MM.1S (cell line): Measurements from ENCODE around the gene TARP.

Source experiments
- DNase-seq: peaks from one replicate; pipeline ENCODE4 v3.0.0-alpha.2; 2015
- H2AFZ ChIP-seq: fragments of 300-600 bp; sonication (generic); 2 replicates; pipeline ENCODE4 v1.6.0; 2016; ENCODE audit warnings: antibody characterized with exemption, low read length
- H3F3A ChIP-seq: fragments of 300-600 bp; sonication (generic); 2 replicates; pipeline ENCODE4 v1.6.1; 2016; ENCODE audit warnings: mild to moderate bottlenecking, antibody characterized with exemption, low read length, moderate library complexity, mixed read lengths; ENCODE audit not compliant: insufficient read depth
- H3K27ac ChIP-seq: fragments of 300-600 bp; sonication (generic); 2 replicates; pipeline ENCODE4 v1.5.1; 2016; ENCODE audit warnings: mild to moderate bottlenecking, low read length
- H3K27me3 ChIP-seq: fragments of 300-600 bp; sonication (generic); replicated peaks from 2 replicates; pipeline ENCODE4 v1.6.0; 2016; ENCODE audit warnings: low read length; ENCODE audit not compliant: insufficient read depth
- H3K36me3 ChIP-seq: fragments of 300-600 bp; sonication (generic); replicated peaks from 2 replicates; pipeline ENCODE4 v1.6.1; 2016; ENCODE audit warnings: mild to moderate bottlenecking, low read length, mixed read lengths; ENCODE audit not compliant: insufficient read depth
- H3K4me1 ChIP-seq: fragments of 300-600 bp; sonication (generic); 2 replicates; pipeline ENCODE4 v1.6.1; 2016; ENCODE audit warnings: low read length, mixed read lengths
- H3K4me2 ChIP-seq: fragments of 300-600 bp; sonication (generic); 2 replicates; pipeline ENCODE4 v1.6.0; 2016; ENCODE audit warnings: low read depth, low read length
- H3K4me3 ChIP-seq: fragments of 300-600 bp; sonication (generic); 2 replicates; pipeline ENCODE4 v1.5.1; 2016; ENCODE audit warnings: low read length, mixed read lengths
- H3K79me2 ChIP-seq: fragments of 300-600 bp; sonication (generic); 2 replicates; pipeline ENCODE4 v1.6.1; 2016; ENCODE audit warnings: mixed run types, low read length, mixed read lengths
- H3K9ac ChIP-seq: fragments of 300-600 bp; sonication (generic); 2 replicates; pipeline ENCODE4 v1.6.1; 2016; ENCODE audit warnings: low read length, mixed read lengths
- H3K9me2 ChIP-seq: fragments of 300-600 bp; sonication (generic); replicated peaks from 2 replicates; pipeline ENCODE4 v1.6.1; 2016; ENCODE audit warnings: mild to moderate bottlenecking, low read length, mixed read lengths; ENCODE audit not compliant: insufficient read depth
- H3K9me3 ChIP-seq: fragments of 300-600 bp; sonication (generic); replicated peaks from 2 replicates; pipeline ENCODE4 v1.6.1; 2016; ENCODE audit warnings: mild to moderate bottlenecking, low read length, mixed read lengths; ENCODE audit not compliant: insufficient read depth
- H4K20me1 ChIP-seq: fragments of 300-600 bp; sonication (generic); 2 replicates; pipeline ENCODE4 v1.6.1; 2016; ENCODE audit warnings: mild to moderate bottlenecking, low read length, moderate library complexity, mixed read lengths; ENCODE audit not compliant: insufficient read depth
- CTCF ChIP-seq: fragments of 300-600 bp; sonication (generic); IDR thresholded peaks from 2 replicates; pipeline ENCODE4 v1.5.1; 2016; ENCODE audit warnings: antibody characterized with exemption, low read length, mixed read lengths
- EZH2 ChIP-seq: fragments of 300-600 bp; sonication (generic); optimal IDR thresholded peaks from 2 replicates; pipeline ENCODE3; 2017; ENCODE audit warnings: low read depth, mild to moderate bottlenecking, antibody characterized with exemption, low read length, mixed read lengths
- EZH2phosphoT487 ChIP-seq: fragments of 300-600 bp; sonication (generic); IDR thresholded peaks from 2 replicates; pipeline ENCODE4 v1.6.1; 2018; ENCODE audit warnings: antibody characterized with exemption, low read length

Gene TARP

GRCh38 chr7:38321967-38322366 lies 48.5 kb upstream of the TARP start:
- DNase-seq = no peak
- no peak for TF ChIP-seq EZH2phosphoT487
- no peak for TF ChIP-seq EZH2
- TF ChIP-seq CTCF = no peak
- H3K4me3 ChIP-seq = no peak overlapping the region

GRCh38 chr7:38321515-38321944 lies 48.1 kb upstream of the TARP start:
- Histone ChIP-seq H2AFZ (no peak overlapping the region), H3K4me1 (no peaks in the 10 kb centered on the region)
- TF ChIP-seq CTCF (no peak), EZH2 (no peak), EZH2phosphoT487 (no peak)

More at GRCh38 chr7:38321967-38322366, 48.5 kb upstream of the TARP start:
- Histone ChIP-seq H3K9me2 (no peaks in the 10 kb centered on the region), H4K20me1 (no peaks in the 10 kb centered on the region), H3K36me3 (no peaks in the 10 kb centered on the region), H3K27me3 (no peaks in the 10 kb centered on the region), H3K27ac (no peak overlapping the region), H3K9me3 (no peaks in the 10 kb centered on the region), H3F3A (no peaks in the 10 kb centered on the region), H3K4me2 (no peak overlapping the region), H3K9ac (no peak overlapping the region), H3K79me2 (no peaks in the 10 kb centered on the region), H2AFZ (no peak overlapping the region), H3K4me1 (no peaks in the 10 kb centered on the region)

GRCh38 chr7:38321050-38321449 lies 47.6 kb upstream of the TARP start:
- Histone ChIP-seq H4K20me1 (no peaks in the 10 kb centered on the region), H3K27ac (no peak overlapping the region)

More at GRCh38 chr7:38321515-38321944, 48.1 kb upstream of the TARP start:
- Histone ChIP-seq H3K4me2 (no peak overlapping the region), H3K27me3 (no peaks in the 10 kb centered on the region), H3K9me2 (no peaks in the 10 kb centered on the region), H4K20me1 (no peaks in the 10 kb centered on the region), H3K79me2 (no peaks in the 10 kb centered on the region), H3K36me3 (no peaks in the 10 kb centered on the region), H3F3A (no peaks in the 10 kb centered on the region), H3K4me3 (no peak overlapping the region), H3K9me3 (no peaks in the 10 kb centered on the region), H3K27ac (no peak overlapping the region), H3K9ac (no peak overlapping the region)
- DNase-seq = no peak

More at GRCh38 chr7:38321050-38321449, 47.6 kb upstream of the TARP start:
- Histone ChIP-seq H3K4me2 (no peak overlapping the region), H3K4me3 (no peak overlapping the region), H3K4me1 (no peaks in the 10 kb centered on the region), H3F3A (no peaks in the 10 kb centered on the region), H2AFZ (no peak overlapping the region), H3K79me2 (no peaks in the 10 kb centered on the region), H3K9me2 (no peaks in the 10 kb centered on the region), H3K36me3 (no peaks in the 10 kb centered on the region), H3K9me3 (no peaks in the 10 kb centered on the region), H3K27me3 (no peaks in the 10 kb centered on the region), H3K9ac (no peak overlapping the region)
- DNase-seq = no peak
- TF ChIP-seq EZH2 (no peak), EZH2phosphoT487 (no peak), CTCF (no peak)
